SKM-1 (cell line): Measurements from ENCODE around the gene MBD2.

Source experiments
- DNase-seq: peaks from one replicate; lab custom pipeline; 2025; ENCODE audit not compliant: unreplicated experiment; lab: John Stamatoyannopoulos, UW

The MBD2 gene

GRCh38 chr18:54112356-54112755, 112.1 kb downstream of the MBD2 start:
- no peak for DNase-seq

DNA sequence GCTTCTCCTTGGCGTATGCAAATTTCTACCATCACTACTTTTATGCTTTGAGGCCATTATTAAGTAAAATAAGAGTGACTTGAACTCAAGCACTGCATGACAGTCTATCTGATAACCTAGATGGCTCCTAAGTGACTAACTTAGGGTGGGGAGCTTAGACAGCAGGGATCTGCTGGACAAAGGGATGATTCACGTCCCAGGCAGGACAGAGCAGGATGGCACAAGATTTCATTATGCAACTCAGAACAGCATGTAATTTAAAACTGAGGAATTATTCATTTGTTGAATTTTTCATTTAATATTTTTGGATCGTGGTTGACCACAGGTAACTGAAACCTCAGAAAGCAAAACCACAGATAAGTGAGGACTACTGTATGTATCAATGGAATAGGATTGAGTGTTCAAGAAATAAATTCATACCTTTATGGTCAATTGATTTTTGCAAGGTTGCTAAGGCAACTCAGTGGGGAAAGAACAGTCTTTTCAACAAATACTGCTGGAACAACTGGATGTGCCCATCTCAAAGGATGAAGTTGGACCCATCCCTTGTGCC, 115.3 kb downstream of the MBD2 start:
- no peak for DNase-seq

- DNase-seq = no peak
These were observed 122.3 kb downstream of the MBD2 start for GRCh38 chr18:54102123-54102522.
